CD4-positive, CD25-positive, alpha-beta regulatory T cell (primary cell): ENCODE data around the gene ATOH8. TPM values are rescaled to one million over a fixed set of nuclear protein-coding genes. Genes with fewer than 3 reads are reported as not detected.

Experiments
- ATAC-seq, 2 donors: fragments of 150-1000 bp; cut with Tn5 transposase; one replicate each; pipeline ENCODE4 v1.10.0; 2021; ENCODE audit warnings: low read depth in 2 of 2, moderate number of reproducible peaks in 2 of 2, moderate library complexity in 1 of 2
- DNase-seq, 3 donors: peaks; one replicate each; pipeline versions ENCODE4 v3.0.0 to v3.0.0-alpha.2; 2012 to 2022; ENCODE audit warnings: mixed read lengths in 1 of 3
- H3K27ac ChIP-seq: one replicate; pipeline ENCODE4 v1.7.0; 2013; ENCODE audit warnings: mild to moderate bottlenecking, low read length; ENCODE audit not compliant: insufficient read depth, poor library complexity, severe bottlenecking
- H3K27me3 ChIP-seq: one replicate; pipeline ENCODE4 v1.7.0; 2013; ENCODE audit warnings: low read length; ENCODE audit not compliant: control insufficient read depth, insufficient read depth
- H3K36me3 ChIP-seq: one replicate; pipeline ENCODE4 v1.7.0; 2013; ENCODE audit warnings: mild to moderate bottlenecking, low read length, moderate library complexity; ENCODE audit not compliant: control insufficient read depth, insufficient read depth
- H3K4me1 ChIP-seq: 2 replicates; pipeline ENCODE4 v1.7.0; 2013; ENCODE audit warnings: mild to moderate bottlenecking, low read length; ENCODE audit not compliant: insufficient read depth, control insufficient read depth, poor library complexity, severe bottlenecking
- H3K4me3 ChIP-seq: one replicate; pipeline ENCODE4 v1.7.0; 2013; ENCODE audit warnings: low read depth, mild to moderate bottlenecking, low read length, moderate library complexity
- H3K9me3 ChIP-seq, 2 experiments: 1 replicate in 1 of 2; 2 replicates in 1 of 2; pipeline ENCODE4 v1.7.0; 2013; ENCODE audit warnings: low read length in 2 of 2, mild to moderate bottlenecking in 1 of 2, moderate library complexity in 1 of 2; ENCODE audit not compliant: control insufficient read depth in 2 of 2
- H3K27ac Mint-ChIP-seq, 3 donors: one replicate each; pipeline ENCODE4 v1.8.0; 2020 to 2022; ENCODE audit warnings: mild to moderate bottlenecking in 3 of 3, mixed read lengths in 3 of 3, moderate library complexity in 2 of 3
- H3K27me3 Mint-ChIP-seq: one replicate; pipeline ENCODE4 v1.8.0; 2022; ENCODE audit warnings: mild to moderate bottlenecking, mixed read lengths
- H3K36me3 Mint-ChIP-seq: one replicate; pipeline ENCODE4 v1.8.0; 2020; ENCODE audit warnings: mixed read lengths
- H3K4me1 Mint-ChIP-seq, 4 donors: one replicate each; pipeline ENCODE4 v1.8.0; 2020 to 2022; ENCODE audit warnings: mixed read lengths in 4 of 4, mild to moderate bottlenecking in 1 of 4
- H3K4me3 Mint-ChIP-seq, 4 donors: one replicate each; pipeline ENCODE4 v1.8.0; 2020 to 2022; ENCODE audit warnings: mild to moderate bottlenecking in 4 of 4, mixed read lengths in 4 of 4, moderate library complexity in 3 of 4
- H3K9me3 Mint-ChIP-seq, 7 donors: one replicate each; pipeline ENCODE4 v1.8.0; 2020 to 2022; ENCODE audit warnings: mixed read lengths in 7 of 7, mild to moderate bottlenecking in 3 of 7, moderate library complexity in 2 of 7
- polyA plus RNA-seq, 4 donors: library from polyadenylated mRNA; unstranded; fragments of 300-500 nt; fragmentation: Illumina TruSeq; gene quantifications; one replicate each; pipeline ENCODE4 v1.2.3, GENCODE V29; 2021
- total RNA-seq: library from RNA; stranded (reverse); gene quantifications from one replicate; pipeline ENCODE4 v1.2.3, GENCODE V29; 2022

Gene ATOH8
- total and polyA plus RNA-seq, 5 donors from 2014 or later: not detected

DNA sequence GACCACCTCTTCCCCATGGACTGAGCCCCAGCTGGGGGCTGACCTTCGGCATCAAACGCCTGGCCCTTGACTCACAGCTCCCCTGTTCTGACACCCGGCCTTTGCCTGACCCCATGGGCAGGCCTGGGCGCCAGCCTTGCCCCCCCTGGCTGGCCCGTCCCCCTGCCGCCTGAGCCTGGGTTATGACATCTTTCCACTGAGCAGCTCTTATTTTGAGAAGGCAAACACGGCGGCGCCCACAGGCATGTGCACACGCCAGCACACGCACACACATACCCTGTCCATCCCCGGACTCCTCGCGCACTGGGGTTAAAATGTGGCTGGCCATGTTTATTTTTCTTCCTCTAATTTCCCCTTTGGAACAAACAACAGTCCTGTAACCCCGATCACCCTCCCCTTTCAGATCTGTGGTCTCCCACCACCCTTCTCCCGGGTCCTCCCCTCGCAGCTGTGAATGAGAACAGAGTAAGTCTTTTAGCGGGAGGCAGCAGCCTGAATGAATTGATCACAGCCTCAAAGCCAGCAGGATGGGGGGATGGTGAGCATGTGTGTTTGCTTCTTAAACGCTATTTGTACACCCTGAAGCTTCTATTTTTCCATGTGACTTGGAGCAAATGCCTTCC, 11.8 kb upstream of the ATOH8 start:
- Histone ChIP-seq H3K9me3 (no peaks in the 10 kb centered on the region), H3K4me3 (no peak overlapping the region), H3K27ac (no peak overlapping the region), H3K27me3 (peaks cover 13% of the 10 kb centered on the region), H3K4me1 (no peaks in the 10 kb centered on the region), H3K36me3 (no peaks in the 10 kb centered on the region)
- no peaks in the 10 kb centered on the region for H3K36me3 Mint-ChIP-seq
- H3K4me3 Mint-ChIP-seq: no peak overlapping the region
- no peak overlapping the region for H3K27ac Mint-ChIP-seq
- no peak for ATAC-seq
- DNase-seq: no peak
- H3K4me1 Mint-ChIP-seq: no peaks in the 10 kb centered on the region
- H3K27me3 Mint-ChIP-seq: peaks cover 57% of the 10 kb centered on the region
- no peaks in the 10 kb centered on the region for H3K9me3 Mint-ChIP-seq

DNA sequence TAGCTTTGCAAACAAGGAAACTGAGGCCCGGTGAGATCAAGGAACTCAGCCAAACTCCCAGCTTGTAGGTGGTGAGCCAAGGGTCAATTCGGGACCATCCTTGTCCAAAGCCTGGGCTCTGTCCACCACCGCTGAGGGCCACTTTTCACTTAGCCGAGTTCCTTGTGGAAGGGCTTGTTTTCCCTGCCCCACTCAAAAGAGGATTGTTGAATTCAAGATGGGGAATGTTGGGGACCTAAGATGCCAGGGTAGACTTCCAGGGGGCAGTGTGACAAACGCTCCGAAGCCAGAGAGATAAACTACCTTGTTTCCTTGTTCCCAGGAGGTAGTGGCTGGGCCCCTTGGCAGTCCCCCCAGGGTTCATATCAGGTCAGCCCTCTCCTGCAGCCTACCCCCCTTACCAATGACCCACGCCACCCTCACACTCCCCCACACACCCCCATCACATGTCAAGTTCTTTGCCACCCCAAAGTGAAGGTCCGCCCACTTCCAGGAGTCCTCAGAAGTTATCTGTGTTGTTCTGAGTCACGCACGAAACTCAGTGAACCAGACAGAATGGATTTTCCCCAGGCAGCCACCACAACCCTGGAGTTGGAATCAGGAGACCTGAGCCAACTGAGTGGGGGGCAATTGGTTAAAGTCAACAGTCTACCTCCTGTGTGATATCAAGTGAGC, 10.3 kb upstream of the ATOH8 start:
- Mint-ChIP-seq H3K27me3 (peaks cover 67% of the 10 kb centered on the region), H3K36me3 (no peaks in the 10 kb centered on the region), H3K4me1 (no peaks in the 10 kb centered on the region), H3K9me3 (no peaks in the 10 kb centered on the region), H3K4me3 (no peak overlapping the region), H3K27ac (no peak overlapping the region)
- Histone ChIP-seq H3K27ac (no peak overlapping the region), H3K9me3 (no peaks in the 10 kb centered on the region), H3K4me1 (no peaks in the 10 kb centered on the region), H3K4me3 (no peak overlapping the region), H3K27me3 (peaks cover 17% of the 10 kb centered on the region), H3K36me3 (no peaks in the 10 kb centered on the region)
- no peak for ATAC-seq
- no peak for DNase-seq

DNA sequence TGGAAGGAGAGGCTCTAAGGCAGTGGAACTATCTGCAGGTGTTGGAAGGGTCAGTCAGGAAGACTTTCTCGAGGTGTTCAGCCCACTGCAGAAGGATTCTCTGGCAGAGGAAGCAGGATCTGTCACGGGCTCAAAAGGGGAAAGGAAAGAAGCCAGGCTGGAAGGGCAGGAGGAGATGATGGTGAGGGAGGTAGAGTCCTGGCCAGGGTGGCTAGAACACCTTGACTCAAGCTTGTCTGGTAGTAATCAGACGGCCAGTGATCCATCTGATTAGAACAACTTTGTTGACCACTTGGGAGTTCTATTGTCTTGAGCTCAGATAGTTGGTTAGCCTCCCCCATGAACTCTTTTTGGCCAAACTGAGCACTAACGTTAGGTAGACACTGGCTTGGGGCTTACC, 9.7 kb upstream of the ATOH8 start:
- no peak for DNase-seq
- no peaks in the 10 kb centered on the region for H3K9me3 Mint-ChIP-seq
- H3K4me1 Mint-ChIP-seq: no peaks in the 10 kb centered on the region
- H3K27ac ChIP-seq: no peak overlapping the region
- H3K4me1 ChIP-seq: no peaks in the 10 kb centered on the region
- H3K36me3 ChIP-seq: no peaks in the 10 kb centered on the region
- no peak overlapping the region for H3K27ac Mint-ChIP-seq
- H3K4me3 Mint-ChIP-seq: no peak overlapping the region
- H3K27me3 ChIP-seq: peaks cover 17% of the 10 kb centered on the region
- no peaks in the 10 kb centered on the region for H3K9me3 ChIP-seq
- peaks cover 69% of the 10 kb centered on the region for H3K27me3 Mint-ChIP-seq
- no peak for ATAC-seq
- no peak overlapping the region for H3K4me3 ChIP-seq
- no peaks in the 10 kb centered on the region for H3K36me3 Mint-ChIP-seq

DNA sequence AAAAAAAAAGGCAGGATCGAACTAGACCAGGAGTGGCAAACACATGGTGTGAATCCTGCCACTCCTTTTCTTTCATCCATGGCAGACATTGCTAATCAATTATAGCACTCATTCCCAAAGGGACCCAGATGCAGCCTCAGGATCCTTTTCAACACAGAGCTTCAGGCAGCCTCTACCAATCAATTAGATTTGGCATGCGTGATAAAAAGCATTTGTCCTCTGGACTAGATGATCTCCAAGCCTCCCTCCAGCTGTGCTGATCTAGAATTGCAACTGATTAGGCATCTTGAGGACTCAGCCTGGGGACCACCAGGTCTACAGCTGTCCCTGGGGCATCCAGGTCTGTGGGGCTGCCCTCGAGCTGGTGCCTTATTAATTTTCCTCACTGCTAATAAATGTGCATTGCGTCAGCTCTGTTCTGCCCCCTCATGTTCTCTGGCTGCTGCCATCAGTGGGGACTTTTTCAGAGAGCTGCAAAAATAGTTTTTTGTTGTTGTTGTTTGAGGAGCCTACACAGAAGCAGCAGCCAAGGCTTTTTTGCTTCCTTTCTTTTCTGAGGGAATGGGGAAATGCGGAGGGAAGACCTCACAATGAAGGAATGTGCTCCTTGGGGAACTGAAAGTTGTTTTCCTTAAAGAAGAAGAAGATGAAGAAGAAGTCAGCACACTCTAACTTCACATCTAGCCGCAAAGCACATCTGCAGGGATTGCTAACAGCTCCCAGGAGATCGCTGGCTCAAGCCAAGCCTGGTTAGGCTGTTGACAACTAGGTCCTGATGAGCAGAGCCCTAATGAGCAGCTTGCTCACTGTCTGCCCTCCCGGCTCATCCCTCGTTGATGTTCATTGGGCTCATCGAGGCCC, 8.8 kb upstream of the ATOH8 start:
- H3K4me3 Mint-ChIP-seq: no peak overlapping the region
- H3K27ac Mint-ChIP-seq: peak overlapping the region in 1 of 3 donors; percentile 11
- no peaks in the 10 kb centered on the region for H3K4me1 Mint-ChIP-seq
- peaks cover 73% of the 10 kb centered on the region for H3K27me3 Mint-ChIP-seq
- peaks cover 14% of the 10 kb centered on the region for H3K27me3 ChIP-seq
- ATAC-seq (no peak), DNase-seq (no peak)
- no peaks in the 10 kb centered on the region for H3K4me1 ChIP-seq
- no peak overlapping the region for H3K4me3 ChIP-seq
- no peak overlapping the region for H3K27ac ChIP-seq
- H3K9me3 Mint-ChIP-seq: no peaks in the 10 kb centered on the region
- H3K9me3 ChIP-seq: no peaks in the 10 kb centered on the region
- H3K36me3 ChIP-seq: no peaks in the 10 kb centered on the region
- no peaks in the 10 kb centered on the region for H3K36me3 Mint-ChIP-seq

DNA sequence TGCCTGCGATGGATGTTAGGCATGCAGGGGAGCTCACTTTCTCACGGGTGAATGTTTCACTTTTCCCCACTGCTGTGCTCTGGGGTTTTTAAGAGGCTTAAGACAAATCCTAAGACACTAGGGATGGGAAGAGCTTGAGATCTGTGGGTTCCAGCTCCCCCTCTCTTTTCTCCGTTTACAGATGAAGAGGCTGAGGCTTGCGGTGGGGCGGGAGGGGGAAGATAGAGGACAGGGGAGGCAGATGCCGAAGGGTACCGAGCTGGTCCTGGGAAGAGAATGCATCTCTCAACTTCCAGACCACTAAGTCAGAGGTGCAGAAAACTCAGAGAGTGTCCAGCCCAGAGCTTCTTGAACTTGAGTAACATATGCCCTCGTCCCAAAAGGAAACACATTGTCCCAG, 8.2 kb upstream of the ATOH8 start:
- DNase-seq (no peak), ATAC-seq (no peak)
- H3K27me3 ChIP-seq: peaks cover 13% of the 10 kb centered on the region
- Mint-ChIP-seq H3K27ac (peak overlapping the region in 1 of 3 donors; percentile 11), H3K4me1 (no peaks in the 10 kb centered on the region), H3K9me3 (peaks cover 0 to 2% (median 0%) of the 10 kb centered on the region in 7 donors), H3K36me3 (no peaks in the 10 kb centered on the region), H3K27me3 (peaks cover 74% of the 10 kb centered on the region), H3K4me3 (no peak overlapping the region)
- no peak overlapping the region for H3K27ac ChIP-seq
- no peaks in the 10 kb centered on the region for H3K4me1 ChIP-seq
- no peaks in the 10 kb centered on the region for H3K9me3 ChIP-seq
- H3K36me3 ChIP-seq: no peaks in the 10 kb centered on the region
- no peak overlapping the region for H3K4me3 ChIP-seq

DNA sequence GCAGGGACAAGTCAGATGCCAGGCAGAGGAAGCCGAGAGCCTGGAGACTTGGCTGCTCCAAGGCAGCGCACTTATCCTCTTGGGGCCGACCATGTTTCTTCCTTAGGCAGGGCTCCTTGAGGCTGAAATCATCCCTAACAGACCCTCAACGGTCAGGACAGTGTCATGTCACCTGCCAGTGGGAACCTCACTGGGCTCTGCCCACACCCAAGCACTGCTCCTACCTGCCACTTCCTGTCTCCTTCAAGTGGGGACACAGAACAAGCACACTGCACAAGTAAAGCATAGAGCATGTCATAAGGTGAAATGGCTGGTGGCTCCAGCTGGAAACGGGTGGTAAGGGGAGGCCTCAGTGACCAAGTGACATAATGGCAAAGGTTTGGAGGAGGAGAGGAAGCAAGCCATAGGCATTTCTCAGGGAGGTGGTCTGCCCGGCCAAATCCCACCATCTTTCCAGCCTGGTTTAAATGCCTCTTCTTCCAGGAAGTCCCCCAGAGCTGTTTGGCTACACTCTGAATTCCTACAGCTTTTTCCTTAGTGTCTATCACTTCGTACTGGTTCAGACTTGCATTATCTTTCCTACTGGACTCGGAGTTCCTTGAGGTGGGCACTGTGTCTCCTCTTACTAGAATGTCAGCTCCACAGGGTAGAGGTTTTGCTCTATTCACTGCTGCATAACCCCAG, 7.3 kb upstream of the ATOH8 start:
- Histone ChIP-seq H3K27me3 (peaks cover 15% of the 10 kb centered on the region), H3K4me3 (no peak overlapping the region), H3K4me1 (no peaks in the 10 kb centered on the region), H3K9me3 (no peaks in the 10 kb centered on the region), H3K36me3 (no peaks in the 10 kb centered on the region), H3K27ac (no peak overlapping the region)
- DNase-seq (no peak), ATAC-seq (no peak)
- H3K36me3 Mint-ChIP-seq: no peaks in the 10 kb centered on the region
- H3K27ac Mint-ChIP-seq: no peak overlapping the region
- H3K4me1 Mint-ChIP-seq: no peaks in the 10 kb centered on the region
- H3K4me3 Mint-ChIP-seq: no peak overlapping the region
- peaks cover 78% of the 10 kb centered on the region for H3K27me3 Mint-ChIP-seq
- peaks cover 0 to 2% (median 0%) of the 10 kb centered on the region in 7 donors for H3K9me3 Mint-ChIP-seq

DNA sequence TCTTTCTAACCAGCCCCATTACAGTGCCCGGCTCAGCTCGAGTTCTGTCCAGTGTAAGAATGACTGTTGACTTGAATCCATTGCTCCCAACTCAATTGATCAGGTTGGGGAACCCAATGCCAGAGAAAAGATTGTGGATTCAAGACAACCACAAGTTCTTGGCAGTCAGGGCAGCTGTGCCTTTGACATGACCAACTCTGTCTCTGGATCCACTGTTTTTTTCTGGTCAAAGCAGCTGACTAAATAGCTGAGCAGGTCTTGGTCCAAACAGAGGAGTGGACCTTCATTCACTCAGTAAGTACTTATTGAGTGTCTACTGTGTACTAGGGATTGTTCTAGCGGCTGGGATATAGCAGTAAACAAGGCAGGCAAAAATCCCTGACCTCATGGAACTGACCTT, 6.3 kb upstream of the ATOH8 start:
- H3K9me3 Mint-ChIP-seq: peaks cover 0 to 2% (median 0%) of the 10 kb centered on the region in 7 donors
- peaks cover 21% of the 10 kb centered on the region for H3K27me3 ChIP-seq
- no peak for ATAC-seq

More for the DNA sequence above, 6.3 kb upstream of the ATOH8 start:
- Mint-ChIP-seq H3K4me1 (peaks cover 0 to 7% (median 0%) of the 10 kb centered on the region in 4 donors), H3K27me3 (peaks cover 82% of the 10 kb centered on the region), H3K4me3 (no peak overlapping the region), H3K36me3 (no peaks in the 10 kb centered on the region), H3K27ac (no peak overlapping the region)
- DNase-seq: no peak
- Histone ChIP-seq H3K36me3 (no peaks in the 10 kb centered on the region), H3K4me3 (no peak overlapping the region), H3K27ac (no peak overlapping the region), H3K9me3 (no peaks in the 10 kb centered on the region), H3K4me1 (no peaks in the 10 kb centered on the region)
